HT-29 (cell line): ENCODE data around the gene RGS16. TPM values are rescaled to one million over a fixed set of nuclear protein-coding genes. Genes with fewer than 3 reads are reported as not detected.

ENCODE experiments used
- DNase-seq: peaks from one replicate; pipeline ENCODE4 v3.0.0-alpha.2; 2015; ENCODE audit warnings: low spot score
- total RNA-seq: library from RNA; depleted of rRNA; stranded (reverse); fragments of >200 nt; shearing (Covaris generic); gene quantifications from 2 replicates; pipeline ENCODE4 v1.2.3, GENCODE V29; 2014

Gene RGS16
- total RNA-seq, 1 experiment from 2014 or later: 5.1 TPM

DNA sequence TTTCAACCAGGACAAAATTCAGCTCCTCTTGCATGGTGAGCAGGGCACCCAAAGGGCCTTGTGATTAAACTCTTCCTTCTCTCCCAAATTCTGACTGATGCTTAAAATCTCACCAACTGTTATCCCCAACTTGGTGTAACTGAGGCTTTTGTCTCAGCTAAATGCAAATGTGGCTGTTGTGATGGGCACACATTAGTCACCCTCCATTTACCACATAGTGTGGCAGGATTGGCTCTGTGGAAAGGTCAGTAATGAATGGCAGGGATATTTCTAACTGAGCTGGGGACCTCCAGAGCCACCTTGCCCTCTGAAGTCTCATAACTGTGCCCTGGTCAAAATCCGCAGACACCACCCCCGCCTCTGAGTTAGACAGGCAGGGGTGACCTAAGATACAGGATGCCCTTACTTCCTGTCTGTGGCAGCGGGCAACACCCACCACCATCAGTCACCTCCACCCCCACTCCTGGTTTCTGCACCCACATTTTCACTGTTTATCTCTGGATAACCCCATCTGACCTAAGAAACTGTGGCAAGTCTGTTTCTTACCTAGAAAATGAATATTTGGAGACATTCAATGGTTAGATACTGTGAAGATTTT, 25.4 kb upstream of the RGS16 start:
- no peak for DNase-seq

- no peak for DNase-seq
Measured at GRCh38 chr1:182629080-182629479, 24.9 kb upstream of the RGS16 start.

GRCh38 chr1:182628657-182629056, 24.5 kb upstream of the RGS16 start:
- no peak for DNase-seq

GRCh38 chr1:182627622-182628021, 23.4 kb upstream of the RGS16 start:
- DNase-seq: no peak

- DNase-seq: no peak
Measured at GRCh38 chr1:182626527-182626926, 22.3 kb upstream of the RGS16 start.

GRCh38 chr1:182625719-182626504, 21.7 kb upstream of the RGS16 start:
- no peak for DNase-seq

DNA sequence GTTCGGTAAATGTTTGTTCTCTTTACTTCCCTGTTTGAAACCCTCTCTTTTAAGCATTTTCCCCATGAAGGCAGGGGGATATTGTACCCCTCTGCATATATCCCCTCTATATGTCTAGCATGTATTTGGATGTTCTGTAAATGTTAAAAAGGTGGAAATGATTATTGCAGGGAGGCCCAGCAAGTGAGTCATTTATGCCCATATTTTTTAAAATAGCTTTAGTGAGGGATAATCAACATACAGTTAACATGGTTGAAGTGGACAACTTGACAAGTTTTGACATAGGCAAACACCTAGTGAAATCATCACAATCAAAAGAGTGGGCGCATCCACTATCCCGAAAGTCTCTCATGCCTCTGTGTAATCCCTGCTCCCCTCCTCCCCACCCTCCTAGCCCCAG, 20.8 kb upstream of the RGS16 start:
- no peak for DNase-seq

DNA sequence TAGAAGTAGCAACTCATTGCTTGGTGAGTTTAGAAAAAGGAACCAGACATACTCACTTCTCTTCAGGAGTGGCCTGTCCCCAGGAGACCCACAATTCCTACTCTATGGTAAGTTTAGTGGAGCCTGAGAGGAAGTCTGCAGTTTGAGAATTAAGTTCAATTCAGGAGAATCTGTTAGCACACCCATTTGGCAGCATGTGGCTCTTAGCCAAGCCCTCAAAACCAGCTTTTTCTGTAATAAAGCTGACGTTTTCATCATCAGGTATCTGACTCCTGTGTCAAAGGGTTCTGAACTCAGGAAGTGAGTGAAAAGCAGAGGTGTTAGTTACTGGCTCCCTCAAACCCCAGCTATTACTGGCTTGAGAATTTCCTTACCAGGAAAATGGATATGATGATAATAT, 20.4 kb upstream of the RGS16 start:
- DNase-seq: no peak

DNA sequence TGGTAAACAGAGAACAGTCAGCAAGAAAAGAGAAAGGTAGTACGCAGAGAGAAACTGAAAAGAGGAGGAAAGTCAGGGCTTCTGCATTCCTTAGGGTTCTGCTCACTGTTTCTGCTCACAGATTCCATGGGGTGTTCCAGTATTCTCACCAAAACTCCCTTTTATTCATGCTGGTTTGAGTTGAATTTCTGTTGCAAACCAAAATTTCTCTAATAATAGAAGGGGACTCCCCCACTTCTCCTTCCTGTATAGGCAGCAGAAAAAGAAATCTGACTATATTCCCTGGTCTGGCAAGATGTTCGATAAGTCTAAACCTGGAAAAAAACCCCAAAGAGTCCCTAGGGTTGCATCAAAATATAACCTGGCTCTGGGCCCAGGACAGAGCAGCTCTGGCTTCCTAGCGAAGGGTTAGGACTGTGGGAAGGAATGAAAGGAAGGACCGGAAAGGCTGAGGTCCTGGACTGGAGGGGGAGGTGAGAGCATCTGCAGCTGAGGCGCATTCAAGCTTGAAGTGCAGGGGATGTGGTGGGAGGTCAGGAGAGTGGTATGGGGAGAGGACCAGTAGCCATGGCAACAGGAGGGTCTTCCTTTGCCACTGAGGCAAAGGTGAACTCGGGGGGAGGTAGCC, 18.8 kb upstream of the RGS16 start:
- no peak for DNase-seq

DNA sequence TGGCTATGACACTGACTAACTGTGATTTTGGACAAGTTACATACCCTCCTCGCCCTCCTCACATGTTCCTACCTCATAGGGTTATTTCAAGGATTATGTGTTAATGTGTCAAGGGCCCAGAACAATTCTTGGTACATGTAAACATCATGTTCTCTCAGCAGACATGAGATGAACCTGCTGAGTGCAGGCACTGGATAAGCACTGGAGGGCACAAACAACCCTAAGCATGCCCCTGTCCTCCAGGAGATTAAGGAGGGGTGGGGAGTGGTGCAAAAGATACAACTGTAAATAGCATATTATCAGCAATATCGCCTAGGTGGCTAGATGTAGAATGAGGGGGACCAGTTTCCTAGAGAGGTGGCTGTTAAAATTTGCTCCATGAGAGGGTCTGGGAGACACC, 17.7 kb upstream of the RGS16 start:
- DNase-seq: no peak

- no peak for DNase-seq
Measured at GRCh38 chr1:182620924-182621585, 16.9 kb upstream of the RGS16 start.

GRCh38 chr1:182617734-182618351, 13.7 kb upstream of the RGS16 start:
- DNase-seq: no peak

- peak; percentile 14 for DNase-seq
Measured at GRCh38 chr1:182617014-182617429, 12.8 kb upstream of the RGS16 start.

- DNase-seq: peak; percentile 44
Measured at GRCh38 chr1:182616130-182617013, 12.2 kb upstream of the RGS16 start.

- no peak for DNase-seq
Measured at GRCh38 chr1:182615468-182616129, 11.4 kb upstream of the RGS16 start.

- DNase-seq: peak; percentile 53
Measured at GRCh38 chr1:182614796-182615454, 10.7 kb upstream of the RGS16 start.

GRCh38 chr1:182611787-182612186, 7.6 kb upstream of the RGS16 start:
- DNase-seq: no peak

- no peak for DNase-seq
Measured at GRCh38 chr1:182611326-182611725, 7.1 kb upstream of the RGS16 start.

GRCh38 chr1:182610606-182611194, 6.5 kb upstream of the RGS16 start:
- no peak for DNase-seq
